Measurements from ENCODE around the gene CEBPZOS.

CEBPZOS gene

DNA sequence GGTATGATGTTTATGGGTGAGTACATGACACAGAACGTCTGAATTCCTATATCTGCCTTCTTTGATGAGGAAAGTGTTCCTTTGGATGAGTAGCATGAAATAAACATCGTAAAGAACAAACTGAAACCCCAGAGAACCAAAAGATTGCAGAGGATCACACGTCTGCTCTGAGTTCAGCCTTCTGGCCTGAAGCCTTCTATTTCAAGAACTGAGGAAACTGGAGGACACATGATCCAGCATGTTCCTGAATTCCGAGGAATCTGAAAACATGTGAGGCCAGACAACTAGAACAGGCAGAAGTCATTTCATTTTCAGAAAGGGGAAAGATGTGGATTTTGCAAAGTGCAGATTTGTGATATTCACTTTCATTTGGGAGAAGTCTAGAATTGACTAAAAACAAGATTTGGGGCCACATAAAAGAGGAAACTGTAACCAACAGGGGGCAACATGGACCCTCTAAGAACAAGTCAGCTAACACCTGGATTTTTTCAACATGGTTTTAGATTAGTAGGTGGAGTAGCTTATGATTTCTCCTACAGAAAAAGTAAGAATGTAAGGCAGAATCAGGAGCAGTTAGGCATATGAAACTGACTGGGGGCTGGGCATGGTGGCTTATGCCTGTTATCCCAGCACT lies 16.2 kb upstream of the CEBPZOS start:
- TF ChIP-seq, protein P1, sequence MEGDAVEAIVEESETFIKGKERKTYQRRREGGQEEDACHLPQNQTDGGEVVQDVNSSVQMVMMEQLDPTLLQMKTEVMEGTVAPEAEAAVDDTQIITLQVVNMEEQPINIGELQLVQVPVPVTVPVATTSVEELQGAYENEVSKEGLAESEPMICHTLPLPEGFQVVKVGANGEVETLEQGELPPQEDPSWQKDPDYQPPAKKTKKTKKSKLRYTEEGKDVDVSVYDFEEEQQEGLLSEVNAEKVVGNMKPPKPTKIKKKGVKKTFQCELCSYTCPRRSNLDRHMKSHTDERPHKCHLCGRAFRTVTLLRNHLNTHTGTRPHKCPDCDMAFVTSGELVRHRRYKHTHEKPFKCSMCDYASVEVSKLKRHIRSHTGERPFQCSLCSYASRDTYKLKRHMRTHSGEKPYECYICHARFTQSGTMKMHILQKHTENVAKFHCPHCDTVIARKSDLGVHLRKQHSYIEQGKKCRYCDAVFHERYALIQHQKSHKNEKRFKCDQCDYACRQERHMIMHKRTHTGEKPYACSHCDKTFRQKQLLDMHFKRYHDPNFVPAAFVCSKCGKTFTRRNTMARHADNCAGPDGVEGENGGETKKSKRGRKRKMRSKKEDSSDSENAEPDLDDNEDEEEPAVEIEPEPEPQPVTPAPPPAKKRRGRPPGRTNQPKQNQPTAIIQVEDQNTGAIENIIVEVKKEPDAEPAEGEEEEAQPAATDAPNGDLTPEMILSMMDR (IDR thresholded peaks at IDR 0.05) = no peak
- no peak for TF ChIP-seq ZFX (IDR thresholded peaks at IDR 0.05; ENCODE audit: borderline replicate concordance)
- H3K27ac ChIP-seq = no peak overlapping the region

DNA sequence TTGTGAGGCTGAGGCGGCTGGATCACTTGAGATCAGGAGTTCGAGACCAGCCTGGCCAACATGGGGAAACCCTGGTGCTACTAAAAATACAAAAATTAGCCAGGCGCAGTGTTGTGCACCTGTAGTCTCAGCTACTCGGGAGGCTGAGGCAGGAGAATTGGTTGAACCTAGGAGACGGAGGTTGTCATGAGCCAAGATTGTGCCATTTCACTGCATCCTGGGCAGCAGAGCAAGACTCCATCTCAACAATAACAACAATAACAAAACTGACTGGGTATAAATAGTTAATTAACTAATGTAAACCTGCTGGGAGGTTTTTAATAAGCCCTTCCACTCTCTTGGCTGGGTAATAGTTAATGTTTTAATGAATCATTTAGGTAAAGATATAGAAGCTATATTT lies 15.7 kb upstream of the CEBPZOS start:
- H3K27ac ChIP-seq = no peak overlapping the region
- no peak for TF ChIP-seq ZFX (IDR thresholded peaks at IDR 0.05; ENCODE audit: borderline replicate concordance)
- TF ChIP-seq, protein P1 (IDR thresholded peaks at IDR 0.05) = no peak

DNA sequence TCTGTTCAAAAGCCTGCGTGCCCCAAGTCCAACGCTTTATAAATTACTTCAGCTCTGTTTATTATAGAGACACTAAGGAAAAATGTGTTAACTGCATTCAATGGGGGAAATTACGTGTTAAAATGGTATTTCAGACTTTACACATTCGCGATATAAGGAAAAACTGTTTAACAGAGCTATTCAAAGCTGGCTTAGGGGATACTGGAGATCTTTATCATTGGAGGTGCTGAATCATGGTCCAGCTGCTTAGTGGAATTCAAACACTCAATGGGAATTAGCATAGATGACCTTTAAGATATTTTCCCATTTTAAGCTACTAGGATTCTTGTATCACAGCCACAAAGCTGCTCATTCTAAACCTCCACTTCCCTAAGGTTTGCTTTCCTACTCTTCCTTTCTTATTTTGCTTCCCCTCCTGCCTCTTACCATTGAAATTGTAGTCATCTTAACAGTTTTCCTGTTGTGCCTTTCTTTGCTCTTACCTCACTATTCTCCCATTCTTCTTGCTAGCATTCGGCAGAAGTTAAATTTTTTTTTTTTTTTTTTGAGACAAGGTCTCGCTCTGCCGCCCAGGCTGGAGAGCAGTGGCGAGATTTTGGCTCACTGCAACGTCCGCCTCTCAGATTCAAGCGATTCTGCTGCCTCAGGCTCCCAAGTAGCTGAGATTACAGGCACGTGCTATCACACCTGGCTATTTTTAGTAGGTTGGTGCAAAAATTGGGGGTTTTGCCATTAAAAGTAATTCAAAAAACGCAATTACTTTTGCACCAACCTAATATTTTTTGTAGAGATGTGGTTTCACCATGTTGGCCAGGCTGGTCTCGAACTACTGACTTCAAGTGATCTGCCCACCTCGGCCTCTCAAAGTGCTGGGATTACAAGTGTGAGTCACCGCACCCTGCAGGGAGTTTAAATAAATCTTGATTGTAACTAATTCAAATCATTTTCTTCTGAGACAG lies 14.3 kb upstream of the CEBPZOS start:
- TF ChIP-seq ZFX (IDR thresholded peaks at IDR 0.05; ENCODE audit: borderline replicate concordance) = no peak
- TF ChIP-seq, protein P1 (IDR thresholded peaks at IDR 0.05) = no peak
- no peak overlapping the region for H3K27ac ChIP-seq

DNA sequence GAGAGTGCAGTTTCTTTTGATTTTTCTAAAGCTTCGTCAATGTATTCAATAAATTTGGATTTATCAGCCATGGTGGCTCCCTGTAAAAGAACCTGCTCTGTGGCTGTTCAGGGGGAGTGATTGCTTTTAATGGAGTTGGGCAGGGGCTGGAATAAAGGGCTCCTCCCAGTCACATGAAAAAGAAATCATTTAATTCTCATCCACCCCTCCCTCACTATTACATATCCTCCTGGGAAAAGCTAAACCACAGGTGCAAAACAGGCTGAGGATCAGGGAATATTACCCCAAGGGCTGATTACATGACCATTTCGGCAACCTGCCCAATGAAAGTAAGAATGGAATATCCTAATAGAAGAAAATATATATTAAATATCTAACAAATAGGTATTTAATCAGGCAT lies 7.7 kb upstream of the CEBPZOS start, which contains the start of gene SULT6B1:
Gene SULT6B1, minus strand, starts transcription at position 101 of the 400 bp plus-strand sequence. Its CDS starts 30 bp downstream, at position 71.
- TF ChIP-seq, protein P1 (IDR thresholded peaks at IDR 0.05) = no peak
- TF ChIP-seq ZFX (IDR thresholded peaks at IDR 0.05; ENCODE audit: borderline replicate concordance) = no peak
- H3K27ac ChIP-seq = no peak within 1 kb of the TSS

DNA sequence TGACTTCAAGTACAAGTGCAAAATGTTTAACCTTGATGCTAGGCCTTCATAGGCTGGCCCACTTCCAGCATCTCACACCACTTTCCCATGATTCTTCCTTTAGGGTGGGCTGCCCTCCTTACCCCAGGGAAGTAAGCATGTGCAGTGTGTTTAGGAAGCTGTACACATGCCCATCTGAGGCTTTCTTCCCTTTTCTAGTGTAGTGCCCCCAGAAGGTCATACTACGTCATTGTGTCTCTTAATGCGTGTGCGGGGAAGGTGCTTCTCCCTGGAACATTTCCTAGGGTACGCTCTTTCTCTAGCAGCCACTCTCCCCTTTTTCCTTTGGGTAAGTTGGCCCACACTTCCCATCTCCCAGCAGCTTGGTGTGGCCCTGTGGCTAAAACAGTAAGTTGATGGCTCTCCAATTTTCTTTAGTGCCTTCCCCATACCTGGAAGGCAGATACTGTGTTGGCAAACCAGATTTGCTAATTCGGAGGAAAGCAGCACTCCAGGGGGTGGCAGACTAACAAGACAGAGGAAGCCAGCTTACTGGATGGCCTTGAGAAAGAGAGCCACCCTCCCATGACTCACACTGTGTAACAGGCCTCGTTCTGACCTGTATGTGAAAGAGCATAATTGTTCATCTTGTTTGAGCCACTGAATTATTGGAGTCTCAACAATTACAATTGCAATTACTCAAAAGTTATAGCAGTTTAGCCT lies 6.7 kb upstream of the CEBPZOS start:
- no peak for TF ChIP-seq ZFX (IDR thresholded peaks at IDR 0.05; ENCODE audit: borderline replicate concordance)
- TF ChIP-seq, protein P1 (IDR thresholded peaks at IDR 0.05) = no peak
- H3K27ac ChIP-seq = no peak overlapping the region

DNA sequence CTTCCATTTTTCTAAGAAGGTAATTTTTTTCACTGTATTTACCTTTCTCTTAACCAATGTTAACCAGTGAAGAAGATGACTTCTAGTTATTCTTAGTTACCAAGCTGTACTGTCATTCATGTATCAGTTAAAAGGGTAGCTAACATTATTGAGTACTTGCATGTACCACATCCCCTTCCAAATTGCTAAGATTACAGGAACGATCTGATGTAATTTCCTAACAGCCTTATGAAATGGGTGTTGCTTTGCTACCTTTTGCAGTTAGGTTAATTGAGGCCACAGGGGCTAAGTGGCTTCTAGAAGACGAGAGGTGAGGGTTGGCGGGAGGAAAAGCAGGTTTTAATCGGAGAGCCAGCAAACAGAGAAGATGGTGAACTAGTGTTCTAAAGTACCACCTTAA lies 6.0 kb upstream of the CEBPZOS start:
- TF ChIP-seq ZFX (IDR thresholded peaks at IDR 0.05; ENCODE audit: borderline replicate concordance) = no peak
- TF ChIP-seq, protein P1 (IDR thresholded peaks at IDR 0.05) = no peak
- no peak overlapping the region for H3K27ac ChIP-seq

Data from 22Rv1 (cell line).